Activated T-helper 2 cell treated with anti-CD3 and anti-CD28 coated beads, Interferon-gamma antibody, Interleukin-2, Interleukin-4, amounts not matched to agents 10 μg/mL and 5 μg/mL and 100 μg/mL, durations not matched to agents 14 hours and 24 hours and 36 hours (primary cell): ENCODE data around the gene ADGRL4. TPM values are rescaled to one million over a fixed set of nuclear protein-coding genes. Genes with fewer than 3 reads are reported as not detected.
"Not testable (repeated sequence)": the region's sequence is repeated elsewhere in the genome, so short reads cannot be mapped to it uniquely, and the experiment has no call there.

Experiments
- DNase-seq: peaks from one replicate; pipeline ENCODE4 v3.0.0; 2021; ENCODE audit warnings: low spot score
- H3K27ac Mint-ChIP-seq: one replicate; pipeline ENCODE4 v1.8.0; 2021; ENCODE audit warnings: mixed read lengths
- H3K27me3 Mint-ChIP-seq: one replicate; pipeline ENCODE4 v1.8.0; 2021; ENCODE audit warnings: low read depth, mixed read lengths
- H3K36me3 Mint-ChIP-seq: one replicate; pipeline ENCODE4 v1.8.0; 2021; ENCODE audit warnings: low read depth, mixed read lengths
- H3K4me1 Mint-ChIP-seq: one replicate; pipeline ENCODE4 v1.8.0; 2021; ENCODE audit warnings: low read depth, mixed read lengths
- H3K4me3 Mint-ChIP-seq: one replicate; pipeline ENCODE4 v1.8.0; 2021; ENCODE audit warnings: low read depth, mild to moderate bottlenecking, moderate library complexity, mixed read lengths
- H3K9me3 Mint-ChIP-seq: one replicate; pipeline ENCODE4 v1.8.0; 2021; ENCODE audit warnings: mixed read lengths
- intact Hi-C: fragments of 100-400 bp; cut with micrococcal nuclease; formaldehyde crosslinking; loops from one replicate; pipeline ENCODE4 v1.15.1; 2023
- total RNA-seq: library from RNA; stranded (reverse); gene quantifications from 2 replicates; pipeline ENCODE4 v1.2.3, GENCODE V29; 2022

ADGRL4 gene
- total RNA-seq, 1 donor from 2014 or later: not detected

GRCh38 chr1:79004916-79005315, 1.6 kb downstream of the ADGRL4 start:
- H3K9me3 Mint-ChIP-seq: peaks cover 4% of the 10 kb centered on the region
- intact Hi-C loops: no loop called here
- no peaks in the 10 kb centered on the region for H3K36me3 Mint-ChIP-seq
- H3K4me1 Mint-ChIP-seq: no peaks in the 10 kb centered on the region
- H3K27ac Mint-ChIP-seq: no peak overlapping the region
- DNase-seq: no peak
- peaks cover 3% of the 10 kb centered on the region for H3K27me3 Mint-ChIP-seq
- no peak overlapping the region for H3K4me3 Mint-ChIP-seq

GRCh38 chr1:78996791-78997190, 9.7 kb downstream of the ADGRL4 start:
- DNase-seq: no peak
- H3K4me1 Mint-ChIP-seq: no peaks in the 10 kb centered on the region
- no peak overlapping the region for H3K27ac Mint-ChIP-seq
- H3K4me3 Mint-ChIP-seq: no peak overlapping the region
- intact Hi-C loops: no loop called here
- H3K9me3 Mint-ChIP-seq: no peaks in the 10 kb centered on the region
- H3K36me3 Mint-ChIP-seq: no peaks in the 10 kb centered on the region
- no peaks in the 10 kb centered on the region for H3K27me3 Mint-ChIP-seq

- H3K36me3 Mint-ChIP-seq: no peaks in the 10 kb centered on the region
- H3K27ac Mint-ChIP-seq: no peak overlapping the region
Measured at GRCh38 chr1:78987042-78987441, 19.5 kb downstream of the ADGRL4 start.

GRCh38 chr1:78980511-78980910, 26.0 kb downstream of the ADGRL4 start:
- DNase-seq: no peak
- Mint-ChIP-seq H3K27ac (no peak overlapping the region), H3K4me1 (no peaks in the 10 kb centered on the region), H3K9me3 (no peaks in the 10 kb centered on the region), H3K4me3 (no peak overlapping the region), H3K27me3 (no peaks in the 10 kb centered on the region), H3K36me3 (no peaks in the 10 kb centered on the region)
- intact Hi-C loops: no loop called here

More at GRCh38 chr1:78987042-78987441, 19.5 kb downstream of the ADGRL4 start:
- no peaks in the 10 kb centered on the region for H3K4me1 Mint-ChIP-seq
- DNase-seq: no peak
- H3K4me3 Mint-ChIP-seq: no peak overlapping the region
- H3K27me3 Mint-ChIP-seq: no peaks in the 10 kb centered on the region
- intact Hi-C loops: no loop called here
- no peaks in the 10 kb centered on the region for H3K9me3 Mint-ChIP-seq

- DNase-seq: no peak
- H3K4me3 Mint-ChIP-seq: no peak overlapping the region
- H3K4me1 Mint-ChIP-seq: no peaks in the 10 kb centered on the region
- intact Hi-C loops: no loop called here
- H3K36me3 Mint-ChIP-seq: no peaks in the 10 kb centered on the region
- no peaks in the 10 kb centered on the region for H3K27me3 Mint-ChIP-seq
- H3K9me3 Mint-ChIP-seq: no peaks in the 10 kb centered on the region
- no peak overlapping the region for H3K27ac Mint-ChIP-seq
Measured at GRCh38 chr1:78972723-78973122, 33.8 kb downstream of the ADGRL4 start.

- DNase-seq, H3K27ac Mint-ChIP-seq, H3K4me3 Mint-ChIP-seq, H3K36me3 Mint-ChIP-seq, H3K27me3 Mint-ChIP-seq, H3K4me1 Mint-ChIP-seq, intact Hi-C loops, H3K9me3 Mint-ChIP-seq: not testable (repeated sequence)
Measured at GRCh38 chr1:78967091-78967490, 39.4 kb downstream of the ADGRL4 start.

GRCh38 chr1:78958711-78959110, 47.8 kb downstream of the ADGRL4 start:
- H3K4me3 Mint-ChIP-seq: no peak overlapping the region
- H3K36me3 Mint-ChIP-seq: no peaks in the 10 kb centered on the region
- DNase-seq: no peak
- H3K27me3 Mint-ChIP-seq: no peaks in the 10 kb centered on the region
- intact Hi-C loops: no loop called here
- no peaks in the 10 kb centered on the region for H3K9me3 Mint-ChIP-seq
- H3K27ac Mint-ChIP-seq: no peak overlapping the region
- no peaks in the 10 kb centered on the region for H3K4me1 Mint-ChIP-seq

- no peaks in the 10 kb centered on the region for H3K9me3 Mint-ChIP-seq
- H3K27ac Mint-ChIP-seq: no peak overlapping the region
- intact Hi-C loops: no loop called here
- no peak overlapping the region for H3K4me3 Mint-ChIP-seq
- no peak for DNase-seq
- no peaks in the 10 kb centered on the region for H3K36me3 Mint-ChIP-seq
- H3K4me1 Mint-ChIP-seq: no peaks in the 10 kb centered on the region
- H3K27me3 Mint-ChIP-seq: no peaks in the 10 kb centered on the region
Measured at GRCh38 chr1:78950826-78951225, 55.7 kb downstream of the ADGRL4 start.

GRCh38 chr1:78949227-78949626, 57.3 kb downstream of the ADGRL4 start:
- Mint-ChIP-seq H3K27me3 (no peaks in the 10 kb centered on the region), H3K9me3 (no peaks in the 10 kb centered on the region), H3K4me1 (no peaks in the 10 kb centered on the region), H3K36me3 (no peaks in the 10 kb centered on the region), H3K4me3 (no peak overlapping the region), H3K27ac (no peak overlapping the region)
- intact Hi-C loops: no loop called here
- no peak for DNase-seq

- DNase-seq: no peak
- Mint-ChIP-seq H3K4me3 (no peak overlapping the region), H3K4me1 (no peaks in the 10 kb centered on the region), H3K36me3 (no peaks in the 10 kb centered on the region), H3K27ac (no peak overlapping the region), H3K27me3 (no peaks in the 10 kb centered on the region), H3K9me3 (no peaks in the 10 kb centered on the region)
- intact Hi-C loops: no loop called here
Measured at GRCh38 chr1:78919150-78919549, 87.4 kb downstream of the ADGRL4 start.

- Mint-ChIP-seq H3K4me3 (no peak overlapping the region), H3K4me1 (no peaks in the 10 kb centered on the region), H3K27me3 (no peaks in the 10 kb centered on the region), H3K27ac (no peak overlapping the region), H3K36me3 (no peaks in the 10 kb centered on the region), H3K9me3 (no peaks in the 10 kb centered on the region)
- intact Hi-C loops: no loop called here
- no peak for DNase-seq
Measured at GRCh38 chr1:78918157-78918556, 88.4 kb downstream of the ADGRL4 start.

- Mint-ChIP-seq H3K36me3 (no peaks in the 10 kb centered on the region), H3K27ac (no peak overlapping the region), H3K4me3 (no peak overlapping the region), H3K4me1 (no peaks in the 10 kb centered on the region), H3K27me3 (no peaks in the 10 kb centered on the region), H3K9me3 (no peaks in the 10 kb centered on the region)
- DNase-seq: no peak
- intact Hi-C loops: no loop called here
Measured at GRCh38 chr1:78916986-78917385, 89.5 kb downstream of the ADGRL4 start.

- intact Hi-C loops: no loop called here
- H3K36me3 Mint-ChIP-seq: no peaks in the 10 kb centered on the region
- H3K9me3 Mint-ChIP-seq: no peaks in the 10 kb centered on the region
- H3K27ac Mint-ChIP-seq: no peak overlapping the region
- no peak for DNase-seq
- H3K4me1 Mint-ChIP-seq: no peaks in the 10 kb centered on the region
- no peaks in the 10 kb centered on the region for H3K27me3 Mint-ChIP-seq
- H3K4me3 Mint-ChIP-seq: no peak overlapping the region
Measured at GRCh38 chr1:78913950-78914349, 92.6 kb downstream of the ADGRL4 start.
